GM23338 (cell line): ENCODE data around the gene KRTAP13-1. TPM values are rescaled to one million over a fixed set of nuclear protein-coding genes. Genes with fewer than 3 reads are reported as not detected.
A peak's percentile ranks its signal among the peaks of the same experiment; 100 is the strongest.

Experiments used
- ATAC-seq: fragments of 200-7000 bp; cut with Tn5 transposase; 3 replicates; pipeline ENCODE4 v1.9.1; 2020
- DNase-seq: peaks from one replicate; pipeline ENCODE4 v3.0.0-alpha.2; 2015; ENCODE audit warnings: low spot score
- H2AFZ ChIP-seq: fragments of 200-600 bp; sonication (generic); 2 replicates; pipeline ENCODE4 v1.8.0; 2016; ENCODE audit warnings: antibody characterized with exemption, mild to moderate bottlenecking, moderate library complexity
- H3F3A ChIP-seq: fragments of 200-600 bp; sonication (generic); replicated peaks from 2 replicates; pipeline ENCODE4 v1.8.0; 2017; ENCODE audit warnings: antibody characterized with exemption, mixed run types, low read depth
- H3K27ac ChIP-seq: fragments of 200-600 bp; sonication (generic); 2 replicates; pipeline ENCODE4 v1.6.1; 2016; ENCODE audit warnings: low read depth
- H3K27me3 ChIP-seq: fragments of 200-600 bp; sonication (generic); 2 replicates; pipeline ENCODE4 v1.8.0; 2016; ENCODE audit warnings: mild to moderate bottlenecking, mixed run types, moderate library complexity; ENCODE audit not compliant: insufficient read depth
- H3K36me3 ChIP-seq: fragments of 200-600 bp; sonication (generic); 2 replicates; pipeline ENCODE4 v1.8.0; 2016; ENCODE audit warnings: mild to moderate bottlenecking; ENCODE audit not compliant: insufficient read depth
- H3K4me1 ChIP-seq: fragments of 200-600 bp; sonication (generic); 2 replicates; pipeline ENCODE4 v1.8.0; 2016; ENCODE audit warnings: mild to moderate bottlenecking, moderate library complexity; ENCODE audit not compliant: insufficient read depth
- H3K4me2 ChIP-seq: fragments of 200-600 bp; sonication (generic); 2 replicates; pipeline ENCODE4 v1.7.1; 2017; ENCODE audit warnings: mixed run types
- H3K4me3 ChIP-seq: fragments of 200-600 bp; sonication (generic); 2 replicates; pipeline ENCODE4 v1.6.1; 2016; ENCODE audit warnings: mixed run types
- H3K79me2 ChIP-seq: fragments of 200-600 bp; sonication (generic); replicated peaks from 2 replicates; pipeline ENCODE4 v1.8.0; 2017; ENCODE audit warnings: mild to moderate bottlenecking; ENCODE audit not compliant: insufficient read depth
- H3K9me2 ChIP-seq: fragments of 200-600 bp; sonication (generic); 2 replicates; pipeline ENCODE4 v1.8.0; 2017; ENCODE audit not compliant: insufficient read depth
- H4K20me1 ChIP-seq: fragments of 200-600 bp; sonication (generic); replicated peaks from 2 replicates; pipeline ENCODE4 v1.8.0; 2017; ENCODE audit warnings: mild to moderate bottlenecking; ENCODE audit not compliant: insufficient read depth
- H3K27ac Mint-ChIP-seq: 2 replicates; pipeline ENCODE4 v1.8.0; 2020; ENCODE audit warnings: inconsistent platforms, mild to moderate bottlenecking, moderate library complexity, mixed read lengths
- H3K27me3 Mint-ChIP-seq: 3 replicates; pipeline ENCODE4 v1.8.0; 2022; ENCODE audit warnings: low read depth, mild to moderate bottlenecking, moderate library complexity, mixed read lengths, inconsistent platforms; ENCODE audit not compliant: insufficient read depth, poor library complexity
- H3K36me3 Mint-ChIP-seq: 3 replicates; pipeline ENCODE4 v1.8.0; 2021; ENCODE audit warnings: low read depth, mild to moderate bottlenecking, inconsistent platforms, moderate library complexity, mixed read lengths
- H3K4me1 Mint-ChIP-seq: 3 replicates; pipeline ENCODE4 v1.8.0; 2020; ENCODE audit warnings: mild to moderate bottlenecking, inconsistent platforms, mixed read lengths
- H3K4me3 Mint-ChIP-seq: 3 replicates; pipeline ENCODE4 v1.8.0; 2021; ENCODE audit warnings: moderate library complexity, mild to moderate bottlenecking, inconsistent platforms, mixed read lengths
- H3K9me3 Mint-ChIP-seq: 3 replicates; pipeline ENCODE4 v1.8.0; 2020; ENCODE audit warnings: moderate library complexity, mild to moderate bottlenecking, inconsistent platforms, mixed read lengths
- CREB1 ChIP-seq: fragments of 250-450 bp; sonication (Bioruptor Pico); IDR thresholded peaks from 2 replicates; pipeline ENCODE4 v1.5.0; 2020; ENCODE audit warnings: low read depth, mild to moderate bottlenecking, moderate library complexity
- CTCF ChIP-seq, 2 experiments: fragments of 200-600 bp in 1 of 2; sonication (generic) in 1 of 2; conservative IDR thresholded peaks; 2 replicates each; pipeline versions ENCODE4 v1.5.1 to v1.6.1; 2016 to 2017; ENCODE audit warnings: antibody characterized with exemption in 2 of 2, low read depth in 2 of 2, mild to moderate bottlenecking in 2 of 2, moderate library complexity in 1 of 2
- ETS1 ChIP-seq: IDR thresholded peaks from 2 replicates; pipeline ENCODE4 v1.6.1; 2016; ENCODE audit warnings: antibody characterized with exemption
- EZH2 ChIP-seq: fragments of 200-600 bp; sonication (generic); IDR thresholded peaks from one replicate; pipeline ENCODE4 v1.8.0; 2017; ENCODE audit warnings: antibody characterized with exemption, mild to moderate bottlenecking, low read depth; ENCODE audit not compliant: unreplicated experiment
- EZH2phosphoT487 ChIP-seq: fragments of 200-600 bp; sonication (generic); IDR thresholded peaks from one replicate; pipeline ENCODE4 v1.8.1; 2018; ENCODE audit warnings: antibody characterized with exemption; ENCODE audit not compliant: unreplicated experiment
- JUNB ChIP-seq: IDR thresholded peaks from one replicate; pipeline ENCODE4 v1.6.1; 2016; ENCODE audit warnings: antibody characterized with exemption; ENCODE audit not compliant: unreplicated experiment
- NANOG ChIP-seq: IDR thresholded peaks from 2 replicates; pipeline ENCODE4 v1.6.1; 2016; ENCODE audit warnings: antibody characterized with exemption, borderline replicate concordance
- POLR2AphosphoS5 ChIP-seq: IDR thresholded peaks from 2 replicates; pipeline ENCODE4 v1.6.1; 2016; ENCODE audit warnings: antibody characterized with exemption, low read depth
- REST ChIP-seq: IDR thresholded peaks from one replicate; pipeline ENCODE4 v1.6.1; 2018; ENCODE audit warnings: antibody characterized with exemption; ENCODE audit not compliant: unreplicated experiment
- STAT1 ChIP-seq: IDR thresholded peaks from one replicate; pipeline ENCODE4 v1.6.1; 2016; ENCODE audit warnings: antibody characterized with exemption; ENCODE audit not compliant: unreplicated experiment
- ZNF114 ChIP-seq: fragments of 250-450 bp; sonication (Bioruptor Pico); IDR thresholded peaks from 2 replicates; pipeline ENCODE4 v1.5.0; 2020; ENCODE audit warnings: mild to moderate bottlenecking, moderate library complexity
- ZNF331 ChIP-seq: fragments of 250-450 bp; sonication (Bioruptor Pico); IDR thresholded peaks from 2 replicates; pipeline ENCODE4 v1.5.0; 2020; ENCODE audit warnings: low read depth, mild to moderate bottlenecking, moderate library complexity
- ZNF462 ChIP-seq: fragments of 250-450 bp; sonication (Bioruptor Pico); IDR thresholded peaks from 2 replicates; pipeline ENCODE4 v1.5.0; 2020; ENCODE audit warnings: mild to moderate bottlenecking, moderate library complexity
- polyA plus RNA-seq: library from polyadenylated mRNA; unstranded; fragments of >200 nt; fragmentation: Nextera tagmentation; extraction: Ambion mirVana; gene quantifications from 2 replicates; pipeline ENCODE4 v1.2.1, GENCODE V29; 2016
- total RNA-seq: library from RNA; depleted of rRNA; stranded (reverse); fragments of >200 nt; shearing (Covaris generic); gene quantifications from 2 replicates; pipeline ENCODE4 v1.2.3, GENCODE V29; 2014

KRTAP13-1 gene
- total and polyA plus RNA-seq, 2 experiments from 2014 or later, result not detected

- Mint-ChIP-seq H3K36me3 (no peaks in the 10 kb centered on the region; the same call in 2 of the 3 replicates), H3K4me1 (no peaks in the 10 kb centered on the region), H3K4me3 (no peak within 1 kb of the TSS), H3K27me3 (no peaks in the 10 kb centered on the region), H3K9me3 (peaks cover 8% of the 10 kb centered on the region), H3K27ac (0 out of 2 replicates have a peak within 1 kb of the TSS, but pooled peaks have one; percentile 14)
- DNase-seq, result no peak
- Histone ChIP-seq H3K27me3 (no peaks in the 10 kb centered on the region), H3K4me2 (no peak within 1 kb of the TSS), H3K27ac (no peak within 1 kb of the TSS), H3K9me2 (no peaks in the 10 kb centered on the region), H3K36me3 (no peaks in the 10 kb centered on the region), H3K4me1 (no peaks in the 10 kb centered on the region), H2AFZ (no peak within 1 kb of the TSS), H4K20me1 (no peaks in the 10 kb centered on the region), H3F3A (no peaks in the 10 kb centered on the region), H3K79me2 (no peaks in the 10 kb centered on the region), H3K4me3 (no peak within 1 kb of the TSS)
- no peak for TF ChIP-seq ZNF114 (CRISPR knock-in tag)
- TF ChIP-seq CREB1 (CRISPR knock-in tag), result no peak
- no peak for TF ChIP-seq ETS1
- no peak for TF ChIP-seq ZNF462 (CRISPR knock-in tag)
- TF ChIP-seq POLR2AphosphoS5, result no peak
- no peak for TF ChIP-seq NANOG
- TF ChIP-seq CTCF (conservative IDR thresholded peaks at IDR 0.05; ENCODE audit: low read depth in 2 of 2), result no peak
- no peak for TF ChIP-seq REST
- TF ChIP-seq JUNB, result no peak
- TF ChIP-seq EZH2, result no peak
- no peak for TF ChIP-seq ZNF331 (CRISPR knock-in tag)
- no peak for TF ChIP-seq STAT1
- no peak for TF ChIP-seq EZH2phosphoT487
- no peak for ATAC-seq
Observed at GRCh38 chr21:30372139-30372770, 23.6 kb upstream of the KRTAP13-1 start, which contains the start of gene KRTAP13-2. TSS of gene KRTAP13-2 (minus strand) at chr21:30372271. CDS start at chr21:30372213, 58 bp downstream.
